ENCODE data around the gene CENPO.

Gene CENPO

DNA sequence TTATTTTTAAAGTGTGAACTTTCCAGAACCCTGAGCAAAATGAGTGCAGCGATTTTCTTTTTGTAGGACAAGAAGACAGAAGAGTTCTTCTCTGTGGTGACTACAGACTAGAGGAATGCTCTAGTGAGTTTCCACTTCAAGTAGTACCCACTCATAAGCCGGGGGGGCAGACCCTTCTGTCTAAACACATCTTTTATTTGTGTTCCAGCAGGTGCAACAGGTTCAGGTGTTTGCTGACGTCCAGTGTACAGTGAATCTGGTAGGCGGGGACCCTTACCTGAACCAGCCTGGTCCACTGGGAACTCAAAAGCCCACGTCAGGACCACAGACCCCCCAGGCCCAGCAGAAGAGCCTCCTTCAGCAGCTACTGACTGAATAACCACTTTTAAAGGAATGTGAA lies 25.2 kb upstream of the CENPO start:
- TF ChIP-seq CTCF (IDR thresholded peaks at IDR 0.05; ENCODE audit: extremely low read depth, insufficient read depth, missing control alignments), result no peak
- in situ Hi-C loops (cut with MboI; ENCODE audit: low pct_unique_long_range_greater_than_20kb, low sequenced_read_pairs, unreplicated experiment), result no loop called here
- DNase-seq (ENCODE audit: low spot score), result no peak

DNA sequence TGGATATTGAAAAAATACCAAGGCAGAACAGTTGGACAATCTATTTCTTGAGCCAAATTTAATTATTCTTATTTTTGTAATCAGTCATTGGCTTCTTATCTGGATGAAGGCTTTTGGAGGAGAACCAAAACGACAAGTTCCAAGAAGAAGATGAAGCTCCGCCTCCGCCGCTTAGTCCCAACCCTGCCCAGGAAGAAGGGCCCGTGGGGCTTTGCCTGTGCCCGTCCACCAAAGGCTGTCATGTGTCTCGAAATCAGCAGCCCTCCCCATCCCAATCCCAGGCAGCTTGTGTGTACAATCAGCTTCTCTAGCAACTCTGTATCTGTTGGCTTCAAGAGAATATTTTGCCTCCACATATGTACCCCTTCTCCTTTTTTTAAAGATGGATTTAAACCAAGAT lies 24.6 kb upstream of the CENPO start:
- TF ChIP-seq CTCF (IDR thresholded peaks at IDR 0.05; ENCODE audit: extremely low read depth, insufficient read depth, missing control alignments), result no peak
- no peak for DNase-seq (ENCODE audit: low spot score)
- in situ Hi-C loops (cut with MboI; ENCODE audit: low pct_unique_long_range_greater_than_20kb, low sequenced_read_pairs, unreplicated experiment), result no loop called here

DNA sequence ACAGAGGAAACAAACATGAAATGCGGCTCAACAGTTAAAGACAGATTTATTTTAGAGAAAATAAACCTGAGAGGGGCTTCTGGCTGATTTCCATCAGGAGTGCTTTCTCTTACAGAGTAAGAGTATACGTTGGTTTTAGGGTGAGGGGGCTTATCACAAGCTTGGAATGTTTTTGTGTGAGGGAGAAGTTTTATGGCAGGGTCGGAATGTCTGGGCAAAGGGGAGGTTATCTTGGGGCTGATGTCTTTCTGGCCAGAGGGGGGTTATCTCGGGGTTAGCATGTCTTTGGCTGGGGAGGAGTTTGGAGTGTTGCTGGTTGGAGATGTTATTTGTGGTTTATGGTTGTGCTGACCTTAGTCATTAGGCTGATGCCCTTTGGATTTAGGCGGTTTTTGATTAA lies 22.2 kb upstream of the CENPO start:
- no peak for TF ChIP-seq CTCF (IDR thresholded peaks at IDR 0.05; ENCODE audit: extremely low read depth, insufficient read depth, missing control alignments)
- in situ Hi-C loops (cut with MboI; ENCODE audit: low pct_unique_long_range_greater_than_20kb, low sequenced_read_pairs, unreplicated experiment), result no loop called here
- DNase-seq (ENCODE audit: low spot score), result no peak

DNA sequence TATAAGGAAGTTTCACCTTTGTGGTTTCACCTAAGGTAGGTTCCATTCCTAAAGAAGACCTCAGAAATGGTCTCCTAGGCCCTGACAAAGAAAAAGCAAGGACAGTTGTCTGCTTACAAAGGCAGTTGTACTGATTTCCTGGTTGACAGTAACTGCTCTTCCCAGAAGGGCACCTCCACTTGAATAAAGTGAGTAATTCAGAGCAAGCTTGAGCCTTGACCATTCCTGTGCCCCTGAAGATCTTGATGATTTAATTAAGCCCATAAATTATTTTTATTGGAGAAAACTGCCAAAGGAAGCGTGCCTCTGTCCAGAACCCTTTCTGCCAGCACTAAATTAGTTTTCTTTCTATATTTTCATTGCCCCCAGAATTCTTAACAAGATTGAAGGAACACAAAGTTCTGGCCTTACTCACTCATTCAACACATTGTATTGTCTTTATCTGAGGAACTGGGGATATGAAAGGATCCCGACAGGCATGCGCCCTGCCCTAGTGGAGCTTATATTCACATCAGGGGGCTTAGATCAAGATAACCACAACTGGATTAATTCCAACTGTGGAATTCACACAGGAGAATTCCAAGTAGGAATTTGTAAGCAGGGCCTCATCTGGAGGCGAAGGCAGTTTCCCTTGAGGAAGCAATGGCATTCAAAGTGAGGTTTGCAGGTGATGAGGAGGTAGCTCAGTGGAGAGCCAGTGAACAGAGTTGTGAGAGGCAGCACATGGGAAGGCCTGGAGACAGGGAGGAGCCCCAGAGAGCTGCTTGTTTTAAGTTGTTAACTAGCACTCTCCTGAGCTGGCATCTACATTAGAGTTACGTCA lies 21.2 kb upstream of the CENPO start:
- in situ Hi-C loops (cut with MboI; ENCODE audit: low pct_unique_long_range_greater_than_20kb, low sequenced_read_pairs, unreplicated experiment), result no loop called here
- DNase-seq (ENCODE audit: low spot score), result no peak
- no peak for TF ChIP-seq CTCF (IDR thresholded peaks at IDR 0.05; ENCODE audit: extremely low read depth, insufficient read depth, missing control alignments)

GRCh38 chr2:24774373-24774772 lies 18.9 kb upstream of the CENPO start:
- in situ Hi-C loops (cut with MboI; ENCODE audit: low pct_unique_long_range_greater_than_20kb, low sequenced_read_pairs, unreplicated experiment), result no loop called here
- TF ChIP-seq CTCF (IDR thresholded peaks at IDR 0.05; ENCODE audit: extremely low read depth, insufficient read depth, missing control alignments), result no peak
- no peak for DNase-seq (ENCODE audit: low spot score)

DNA sequence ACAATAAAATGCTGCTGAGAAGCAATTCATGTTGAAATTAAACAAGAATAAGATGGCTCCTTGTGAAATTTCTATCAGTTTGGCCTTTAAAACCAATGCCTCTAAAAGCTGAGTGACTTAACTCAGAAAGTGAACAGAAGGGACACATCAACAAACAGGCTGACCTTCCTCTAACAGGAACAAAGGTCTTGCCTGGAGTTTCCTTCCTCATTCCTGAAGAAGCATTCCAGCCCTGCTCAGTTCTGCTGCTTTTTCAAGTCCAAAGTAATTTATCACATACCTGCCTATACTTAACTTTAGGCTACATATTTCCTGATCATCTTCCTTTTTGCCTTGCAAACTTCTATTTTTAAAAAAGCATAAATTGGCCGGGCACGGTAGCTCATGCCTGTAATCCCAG lies 14.1 kb upstream of the CENPO start:
- TF ChIP-seq CTCF (IDR thresholded peaks at IDR 0.05; ENCODE audit: extremely low read depth, insufficient read depth, missing control alignments), result no peak
- DNase-seq (ENCODE audit: low spot score), result no peak
- in situ Hi-C loops (cut with MboI; ENCODE audit: low pct_unique_long_range_greater_than_20kb, low sequenced_read_pairs, unreplicated experiment), result loop anchor here (25.0 kb wide), 1 partner anchor 167 kb away; no protein-coding TSS in a partner anchor
